Cardiac muscle cell (in vitro differentiated cells and primary cell): ENCODE data around the gene FAM117A. TPM values are rescaled to one million over a fixed set of nuclear protein-coding genes. Genes with fewer than 3 reads are reported as not detected.
"Not testable (repeated sequence)": the region's sequence is repeated elsewhere in the genome, so short reads cannot be mapped to it uniquely, and the experiment has no call there.

ENCODE experiments used
- DNase-seq, 2 donors: peaks; one replicate each; pipeline versions ENCODE4 v3.0.0 to v3.0.0-alpha.2; 2010 to 2017; ENCODE audit warnings: low read depth in 1 of 2, low spot score in 1 of 2
- H3K27ac ChIP-seq: fragments of 200-600 bp; sonication (generic); 2 replicates; pipeline ENCODE4 v1.5.1; 2016
- H3K27me3 ChIP-seq: fragments of 200-600 bp; sonication (generic); 2 replicates; pipeline ENCODE4 v1.6.0; 2016; ENCODE audit warnings: control low read depth
- H3K36me3 ChIP-seq: fragments of 200-600 bp; sonication (generic); 2 replicates; pipeline ENCODE4 v1.5.1; 2016; ENCODE audit warnings: control low read depth
- H3K4me1 ChIP-seq: fragments of 200-600 bp; sonication (generic); 2 replicates; pipeline ENCODE4 v1.8.1; 2017; ENCODE audit warnings: low read depth, mild to moderate bottlenecking, mixed run types
- H3K4me3 ChIP-seq: fragments of 200-600 bp; sonication (generic); 2 replicates; pipeline ENCODE4 v1.5.1; 2016; ENCODE audit warnings: mild to moderate bottlenecking
- H3K9me3 ChIP-seq: fragments of 200-600 bp; sonication (generic); 2 replicates; pipeline ENCODE4 v1.5.1; 2017; ENCODE audit warnings: low read depth, mild to moderate bottlenecking, control low read depth
- CTCF ChIP-seq: IDR thresholded peaks from 2 replicates; pipeline ENCODE4 v1.5.1; 2012; ENCODE audit warnings: low read depth, mild to moderate bottlenecking, low read length
- polyA plus RNA-seq: library from polyadenylated mRNA; unstranded; fragments of >200 nt; fragmentation: Nextera tagmentation; extraction: Ambion mirVana; gene quantifications from 2 replicates; pipeline ENCODE4 v1.2.1, GENCODE V29; 2016
- total RNA-seq: library from RNA; depleted of rRNA; stranded (reverse); fragments of >200 nt; gene quantifications from 2 replicates; pipeline ENCODE4 v1.2.3, GENCODE V29; 2016

Gene FAM117A
- total and polyA plus RNA-seq, 2 experiments from 2014 or later, result 21.8 to 30.9 TPM

GRCh38 chr17:49762151-49762941, 1.6 kb downstream of the FAM117A start:
- H3K4me3 ChIP-seq, result peak overlapping the region; percentile 86
- no peaks in the 10 kb centered on the region for H3K36me3 ChIP-seq
- TF ChIP-seq CTCF, result no peak
- no peaks in the 10 kb centered on the region for H3K9me3 ChIP-seq
- H3K27ac ChIP-seq, result no peak overlapping the region
- no peak for DNase-seq
- peaks cover 5% of the 10 kb centered on the region for H3K4me1 ChIP-seq
- peaks cover 11% of the 10 kb centered on the region for H3K27me3 ChIP-seq

- Histone ChIP-seq H3K9me3 (no peaks in the 10 kb centered on the region), H3K4me1 (peaks cover 9% of the 10 kb centered on the region), H3K4me3 (no peak overlapping the region), H3K27ac (no peak overlapping the region), H3K36me3 (no peaks in the 10 kb centered on the region), H3K27me3 (peaks cover 4% of the 10 kb centered on the region)
- no peak for TF ChIP-seq CTCF
- DNase-seq, result no peak
Observed at GRCh38 chr17:49760932-49761558, 2.9 kb downstream of the FAM117A start.

GRCh38 chr17:49760296-49760695, 3.6 kb downstream of the FAM117A start:
- no peak overlapping the region for H3K27ac ChIP-seq
- no peaks in the 10 kb centered on the region for H3K9me3 ChIP-seq
- no peaks in the 10 kb centered on the region for H3K27me3 ChIP-seq
- H3K4me3 ChIP-seq, result no peak overlapping the region
- TF ChIP-seq CTCF, result no peak
- no peaks in the 10 kb centered on the region for H3K36me3 ChIP-seq
- DNase-seq, result no peak
- H3K4me1 ChIP-seq, result peaks cover 16% of the 10 kb centered on the region

GRCh38 chr17:49759203-49759602, 4.7 kb downstream of the FAM117A start:
- Histone ChIP-seq H3K27me3 (no peaks in the 10 kb centered on the region), H3K4me3 (no peak overlapping the region), H3K4me1 (peaks cover 12% of the 10 kb centered on the region), H3K9me3 (no peaks in the 10 kb centered on the region), H3K36me3 (no peaks in the 10 kb centered on the region), H3K27ac (peak overlapping the region; percentile 8)
- no peak for DNase-seq
- no peak for TF ChIP-seq CTCF

GRCh38 chr17:49758464-49759010, 5.4 kb downstream of the FAM117A start:
- H3K27ac ChIP-seq, H3K36me3 ChIP-seq, H3K9me3 ChIP-seq, H3K27me3 ChIP-seq, H3K4me3 ChIP-seq, DNase-seq: not testable (repeated sequence)
- H3K4me1 ChIP-seq, result peaks cover 12% of the 10 kb centered on the region
